Tibial nerve (tissue), 3 donors: ENCODE results near the gene RAPH1.

Source experiments
- CTCF ChIP-seq, 5 experiments: fragments of 200-600 bp in 3 of 5; fragments of 450-650 bp in 2 of 5; sonication (generic) in 3 of 5; IDR thresholded peaks; one replicate each; pipeline ENCODE4 v1.5.1; 2016 to 2019; ENCODE audit warnings: antibody characterized with exemption in 5 of 5, mild to moderate bottlenecking in 3 of 5, moderate library complexity in 2 of 5
- POLR2A ChIP-seq, 2 donors: fragments of 450-650 bp; IDR thresholded peaks; one replicate each; pipeline ENCODE4 v1.6.1; 2017; ENCODE audit warnings: antibody characterized with exemption in 2 of 2, mild to moderate bottlenecking in 2 of 2, moderate library complexity in 2 of 2

GRCh38 chr2:203347375-203347774, 187.7 kb downstream of the RAPH1 start:
- no peak for TF ChIP-seq CTCF (IDR thresholded peaks at IDR 0.05)
- no peak for TF ChIP-seq POLR2A (IDR thresholded peaks at IDR 0.05)
